Skeletal muscle cell (primary cell): ENCODE data around the gene LTBP1.
A peak's percentile ranks its signal among the peaks of the same experiment; 100 is the strongest.

ENCODE experiments used
- DNase-seq: peaks from one replicate; pipeline ENCODE4 v3.0.0-alpha.2; 2010; ENCODE audit warnings: low read depth
- H3K4me3 ChIP-seq: 2 replicates; pipeline ENCODE4 v1.5.1; 2011; ENCODE audit warnings: low read depth, mild to moderate bottlenecking, control low read depth, low read length, moderate library complexity

Gene LTBP1

GRCh38 chr2:33262097-33262496, 315.3 kb downstream of the LTBP1 start:
- no peak overlapping the region for H3K4me3 ChIP-seq
- no peak for DNase-seq

GRCh38 chr2:33264766-33265165, 318.0 kb downstream of the LTBP1 start:
- no peak for DNase-seq
- no peak overlapping the region for H3K4me3 ChIP-seq

- no peak for DNase-seq
- no peak overlapping the region for H3K4me3 ChIP-seq
Observed at GRCh38 chr2:33265584-33266338, 319.0 kb downstream of the LTBP1 start.

- DNase-seq = no peak
Observed at GRCh38 chr2:33266467-33266866, 319.7 kb downstream of the LTBP1 start.

GRCh38 chr2:33267043-33267442, 320.3 kb downstream of the LTBP1 start:
- no peak overlapping the region for H3K4me3 ChIP-seq
- no peak for DNase-seq

More at GRCh38 chr2:33266467-33266866, 319.7 kb downstream of the LTBP1 start:
- H3K4me3 ChIP-seq = no peak overlapping the region

GRCh38 chr2:33267756-33268155, 321.0 kb downstream of the LTBP1 start:
- no peak for DNase-seq
- no peak overlapping the region for H3K4me3 ChIP-seq

- H3K4me3 ChIP-seq = no peak overlapping the region
- DNase-seq = no peak
Observed at GRCh38 chr2:33268246-33268831, 321.6 kb downstream of the LTBP1 start.

- H3K4me3 ChIP-seq = no peak overlapping the region
- no peak for DNase-seq
Observed at GRCh38 chr2:33272001-33272400, 325.2 kb downstream of the LTBP1 start.

GRCh38 chr2:33273479-33273878, 326.7 kb downstream of the LTBP1 start:
- DNase-seq = no peak
- H3K4me3 ChIP-seq = no peak overlapping the region

- H3K4me3 ChIP-seq = no peak overlapping the region
- no peak for DNase-seq
Observed at GRCh38 chr2:33274524-33274923, 327.8 kb downstream of the LTBP1 start.

- no peak overlapping the region for H3K4me3 ChIP-seq
- peak; percentile 85 for DNase-seq
Observed at GRCh38 chr2:33275689-33276444, 329.1 kb downstream of the LTBP1 start.

GRCh38 chr2:33277002-33277426, 330.3 kb downstream of the LTBP1 start:
- no peak overlapping the region for H3K4me3 ChIP-seq
- DNase-seq = no peak

- no peak overlapping the region for H3K4me3 ChIP-seq
- DNase-seq = no peak
Observed at GRCh38 chr2:33278245-33278943, 331.6 kb downstream of the LTBP1 start.

GRCh38 chr2:33284287-33284686, 337.5 kb downstream of the LTBP1 start:
- no peak overlapping the region for H3K4me3 ChIP-seq
- no peak for DNase-seq

- no peak overlapping the region for H3K4me3 ChIP-seq
- DNase-seq = no peak
Observed at GRCh38 chr2:33287507-33288005, 340.8 kb downstream of the LTBP1 start.

GRCh38 chr2:33288011-33288410, 341.3 kb downstream of the LTBP1 start:
- no peak for DNase-seq

GRCh38 chr2:33289961-33290360, 343.2 kb downstream of the LTBP1 start:
- DNase-seq = no peak
- no peak overlapping the region for H3K4me3 ChIP-seq

More at GRCh38 chr2:33288011-33288410, 341.3 kb downstream of the LTBP1 start:
- H3K4me3 ChIP-seq = no peak overlapping the region

GRCh38 chr2:33291278-33292013, 344.7 kb downstream of the LTBP1 start:
- no peak overlapping the region for H3K4me3 ChIP-seq
- peak; percentile 62 for DNase-seq

GRCh38 chr2:33292063-33292462, 345.3 kb downstream of the LTBP1 start:
- no peak overlapping the region for H3K4me3 ChIP-seq
- no peak for DNase-seq
